ENCODE results near the gene CBFA2T3. TPM values are rescaled to one million over a fixed set of nuclear protein-coding genes. Genes with fewer than 3 reads are reported as not detected.
A peak's percentile ranks its signal among the peaks of the same experiment; 100 is the strongest.

The CBFA2T3 gene
- total and polyA plus RNA-seq, 2 of the 13 experiments (the other 11 are each of a cell fraction or from before 2014, with no cell fraction given) = 0.05 TPM; not detected in 1

- TF ChIP-seq ZNF644 (CRISPR knock-in tag; IDR thresholded peaks at IDR 0.05; ENCODE audit: low read depth) = no peak
- no peak for TF ChIP-seq ZSCAN5A (CRISPR knock-in tag; IDR thresholded peaks at IDR 0.05; ENCODE audit: borderline replicate concordance)
- no peak for TF ChIP-seq ZBTB49 (CRISPR knock-in tag; IDR thresholded peaks at IDR 0.05; ENCODE audit: borderline replicate concordance)
- no peak for TF ChIP-seq DNMT1 (CRISPR knock-in tag; IDR thresholded peaks at IDR 0.05)
- no peak for TF ChIP-seq ZNF432 (CRISPR knock-in tag; IDR thresholded peaks at IDR 0.05; ENCODE audit: borderline replicate concordance)
- TF ChIP-seq PHF5A (CRISPR knock-in tag; IDR thresholded peaks at IDR 0.05; ENCODE audit: low read depth, unreplicated experiment) = no peak
- TF ChIP-seq MBNL3 (CRISPR knock-in tag; conservative IDR thresholded peaks at IDR 0.05) = no peak
- TF ChIP-seq ZSCAN9 (CRISPR knock-in tag; IDR thresholded peaks at IDR 0.05; ENCODE audit: borderline replicate concordance) = no peak
- no peak for TF ChIP-seq AKNA (CRISPR knock-in tag; IDR thresholded peaks at IDR 0.05; ENCODE audit: borderline replicate concordance)
- TF ChIP-seq ZNF24 (IDR thresholded peaks at IDR 0.05) = no peak
- TF ChIP-seq SP5 (CRISPR knock-in tag; IDR thresholded peaks at IDR 0.05; ENCODE audit: borderline replicate concordance, low read depth) = peak; percentile 83
- no peak for TF ChIP-seq GATA4 (IDR thresholded peaks at IDR 0.05; ENCODE audit: borderline replicate concordance, low read depth)
- TF ChIP-seq SMAD3 (CRISPR knock-in tag; IDR thresholded peaks at IDR 0.05) = no peak
- no peak for TF ChIP-seq MYC (CRISPR knock-in tag; IDR thresholded peaks at IDR 0.05; ENCODE audit: borderline replicate concordance)
- no peak for TF ChIP-seq DMTF1 (CRISPR knock-in tag; IDR thresholded peaks at IDR 0.05)
- no peak for TF ChIP-seq NFYB (CRISPR knock-in tag; IDR thresholded peaks at IDR 0.05)
- no peak for TF ChIP-seq RBM22 (optimal IDR thresholded peaks at IDR 0.05; ENCODE audit: low read length)
- peak; percentile 56 for TF ChIP-seq SAP130 (CRISPR knock-in tag; IDR thresholded peaks at IDR 0.05; ENCODE audit: low read depth)
Observed at GRCh38 chr16:88927010-88927409, 50.0 kb downstream of the CBFA2T3 start (continued).

All from HepG2 (cell line).